ENCODE results near the gene UBR7. TPM values are rescaled to one million over a fixed set of nuclear protein-coding genes. Genes with fewer than 3 reads are reported as not detected.

Gene UBR7
- total RNA-seq, 1 experiment from 2014 or later: 73.1 TPM

DNA sequence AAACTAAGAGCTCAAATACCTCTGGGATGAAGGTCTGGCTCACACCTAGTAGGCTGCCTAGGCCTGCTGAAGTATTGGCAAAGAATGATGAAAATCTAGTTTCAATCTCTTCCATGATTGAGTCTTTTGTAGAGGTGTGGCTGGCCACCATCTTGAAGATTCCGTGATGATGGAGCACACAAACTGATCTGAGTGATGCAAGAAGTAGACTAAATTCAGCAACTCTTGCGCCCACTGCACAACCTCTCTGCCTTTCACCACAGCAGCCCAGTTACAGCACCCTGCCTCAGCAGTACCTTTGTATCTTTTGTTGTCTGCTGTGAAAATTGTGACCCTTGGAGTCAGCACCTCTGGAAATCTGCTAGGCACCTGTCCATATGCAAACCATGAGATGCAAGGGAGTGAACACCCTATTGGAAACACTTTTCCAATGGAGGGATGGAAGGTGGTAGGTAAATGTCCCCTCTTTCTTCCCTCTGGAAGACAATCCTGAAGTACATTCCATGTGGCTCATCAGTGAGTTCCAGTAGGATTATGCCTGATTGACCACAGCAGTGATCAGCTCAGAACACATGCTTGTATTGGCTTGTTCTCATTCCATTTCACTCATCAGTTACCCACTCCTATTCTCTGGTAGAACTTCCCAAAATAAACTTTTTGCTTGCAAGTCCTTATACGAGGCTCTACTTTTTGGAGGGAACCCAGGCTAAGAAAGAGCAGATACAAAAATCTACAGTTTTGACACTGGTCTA is 67.2 kb downstream of the UBR7 start:
- no peak overlapping the region for H3K27ac ChIP-seq (ENCODE audit: low read depth, low read length, poor library complexity, severe bottlenecking)
- ChIA-PET POLR2A (ENCODE audit: low non-redundant PET) (no interaction called here), CTCF (no interaction called here)
- H3K9me3 ChIP-seq (ENCODE audit: low read depth, low read length, poor library complexity, severe bottlenecking): no peaks in the 10 kb centered on the region
- no peak overlapping the region for H3K4me3 ChIP-seq (ENCODE audit: low read depth, low read length, poor library complexity, severe bottlenecking)
- peaks cover 4% of the 10 kb centered on the region for H3K4me1 ChIP-seq (ENCODE audit: insufficient read depth, low read length, poor library complexity, severe bottlenecking)
- no TSS peak for BruUV-seq (replicated peaks)
- no peaks in the 10 kb centered on the region for H3K27me3 ChIP-seq (replicated peaks; ENCODE audit: insufficient read depth, low read depth, low read length, poor library complexity)
- no peak for DNase-seq (ENCODE audit: low spot score)
- intact Hi-C loops (cut with micrococcal nuclease; ENCODE audit: unreplicated experiment): no loop called here
- no peaks in the 10 kb centered on the region for H3K36me3 ChIP-seq (ENCODE audit: insufficient read depth, low read length, poor library complexity, severe bottlenecking)
- TF ChIP-seq EZH2 (IDR thresholded peaks at IDR 0.05; ENCODE audit: borderline replicate concordance, low read depth, low read length, poor library complexity, severe bottlenecking): no peak
- TF ChIP-seq, protein P1, sequence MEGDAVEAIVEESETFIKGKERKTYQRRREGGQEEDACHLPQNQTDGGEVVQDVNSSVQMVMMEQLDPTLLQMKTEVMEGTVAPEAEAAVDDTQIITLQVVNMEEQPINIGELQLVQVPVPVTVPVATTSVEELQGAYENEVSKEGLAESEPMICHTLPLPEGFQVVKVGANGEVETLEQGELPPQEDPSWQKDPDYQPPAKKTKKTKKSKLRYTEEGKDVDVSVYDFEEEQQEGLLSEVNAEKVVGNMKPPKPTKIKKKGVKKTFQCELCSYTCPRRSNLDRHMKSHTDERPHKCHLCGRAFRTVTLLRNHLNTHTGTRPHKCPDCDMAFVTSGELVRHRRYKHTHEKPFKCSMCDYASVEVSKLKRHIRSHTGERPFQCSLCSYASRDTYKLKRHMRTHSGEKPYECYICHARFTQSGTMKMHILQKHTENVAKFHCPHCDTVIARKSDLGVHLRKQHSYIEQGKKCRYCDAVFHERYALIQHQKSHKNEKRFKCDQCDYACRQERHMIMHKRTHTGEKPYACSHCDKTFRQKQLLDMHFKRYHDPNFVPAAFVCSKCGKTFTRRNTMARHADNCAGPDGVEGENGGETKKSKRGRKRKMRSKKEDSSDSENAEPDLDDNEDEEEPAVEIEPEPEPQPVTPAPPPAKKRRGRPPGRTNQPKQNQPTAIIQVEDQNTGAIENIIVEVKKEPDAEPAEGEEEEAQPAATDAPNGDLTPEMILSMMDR (conservative IDR thresholded peaks at IDR 0.05; ENCODE audit: low read depth, low read length): no peak

DNA sequence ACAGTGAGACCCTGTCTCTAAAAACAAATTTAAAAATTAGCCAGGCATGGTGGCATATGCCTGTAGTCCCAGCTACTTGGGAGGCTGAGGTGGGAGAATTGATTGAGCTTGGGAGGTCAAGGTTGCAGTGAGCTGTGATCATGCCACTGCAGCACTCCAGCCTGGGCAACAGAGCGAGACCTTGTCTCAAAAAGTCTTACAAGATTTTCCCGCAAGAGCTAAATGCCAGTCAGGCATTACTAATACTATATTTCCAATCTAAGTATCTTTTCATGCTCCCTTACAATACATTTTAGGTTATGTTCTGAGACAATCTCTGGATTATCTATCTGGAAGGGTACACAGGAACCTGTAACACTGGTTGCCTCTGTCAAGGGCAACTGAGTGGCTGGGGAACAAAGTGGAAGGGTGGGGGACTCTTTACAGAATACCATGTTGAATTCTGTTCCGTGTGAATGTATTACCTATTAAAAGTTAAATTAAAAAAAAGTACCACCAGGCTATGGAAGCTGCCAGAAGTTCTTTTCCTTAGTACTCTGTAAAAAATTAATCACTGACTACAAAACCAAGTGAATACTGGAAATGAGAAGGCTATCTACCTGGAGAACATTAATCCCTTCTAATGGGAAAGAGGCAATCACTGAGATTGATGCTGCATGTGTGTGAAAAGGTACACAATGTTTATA is 69.1 kb downstream of the UBR7 start:
- TF ChIP-seq, protein P1 (conservative IDR thresholded peaks at IDR 0.05; ENCODE audit: low read depth, low read length): no peak
- Histone ChIP-seq H3K4me3 (ENCODE audit: low read depth, low read length, poor library complexity, severe bottlenecking) (no peak overlapping the region), H3K4me1 (ENCODE audit: insufficient read depth, low read length, poor library complexity, severe bottlenecking) (peaks cover 4% of the 10 kb centered on the region), H3K9me3 (ENCODE audit: low read depth, low read length, poor library complexity, severe bottlenecking) (no peaks in the 10 kb centered on the region), H3K36me3 (ENCODE audit: insufficient read depth, low read length, poor library complexity, severe bottlenecking) (no peaks in the 10 kb centered on the region), H3K27ac (ENCODE audit: low read depth, low read length, poor library complexity, severe bottlenecking) (no peak overlapping the region), H3K27me3 (replicated peaks; ENCODE audit: insufficient read depth, low read depth, low read length, poor library complexity) (no peaks in the 10 kb centered on the region)
- intact Hi-C loops (cut with micrococcal nuclease; ENCODE audit: unreplicated experiment): no loop called here
- POLR2A ChIA-PET (ENCODE audit: low non-redundant PET): no interaction called here
- CTCF ChIA-PET: no interaction called here
- BruUV-seq (replicated peaks): no TSS peak
- no peak for DNase-seq (ENCODE audit: low spot score)

Other genes starting within 250 kb of the UBR7 start
- gene ITPK1, start 91.3 kb upstream of the UBR7 start, total RNA-seq (2021): 38.5 and 47.0 TPM in 2 replicates
- gene MOAP1, start 22.4 kb upstream of the UBR7 start, total RNA-seq (2021): 25.6 and 32.4 TPM in 2 replicates
- 26.7 and 26.8 TPM in 2 replicates for gene LYSET, start 21.9 kb upstream of the UBR7 start, total RNA-seq (2021)
- 19.6 and 24.1 TPM in 2 replicates for gene GON7, start 191 bp upstream of the UBR7 start, total RNA-seq (2021)
- gene BTBD7, start 125.8 kb downstream of the UBR7 start, total RNA-seq (2021): 52.8 and 60.9 TPM in 2 replicates
- 0.66 TPM in 1 of 2 replicates, not detected in the other for gene COX8C, start 139.9 kb downstream of the UBR7 start, total RNA-seq (2021)
- gene UNC79, start 223.7 kb downstream of the UBR7 start, total RNA-seq (2021): 0.15 and 0.33 TPM in 2 replicates